ACHN (cell line): ENCODE data around the gene NCSTN.
A peak's percentile ranks its signal among the peaks of the same experiment; 100 is the strongest.

Experiments
- DNase-seq: peaks from one replicate; pipeline ENCODE4 v3.0.0-alpha.2; 2015
- in situ Hi-C: cut with HindIII; loops from 2 replicates; pipeline ENCODE4 v1.10.0; 2017; ENCODE audit warnings: low sequenced_read_pairs, low pct_ligation_motif_present, low pct_unique_long_range_greater_than_20kb

The NCSTN gene

GRCh38 chr1:160342953-160343869 lies at the start of gene NCSTN, which contains the start of gene COPA:
NCSTN (plus strand) TSS chr1:160343383; CDS start chr1:160343397, 14 bp downstream.
COPA (minus strand) TSS chr1:160343250; CDS start chr1:160343170, 80 bp downstream.
- peak; percentile 97 for DNase-seq
- in situ Hi-C loops = no loop called here

- DNase-seq = no peak
- in situ Hi-C loops = no loop called here
Measured at GRCh38 chr1:160296036-160296435, 47.1 kb upstream of the NCSTN start.

- in situ Hi-C loops = no loop called here
Measured at GRCh38 chr1:160300173-160300572, 43.0 kb upstream of the NCSTN start.

GRCh38 chr1:160307118-160307791 lies 35.9 kb upstream of the NCSTN start:
- in situ Hi-C loops = no loop called here
- DNase-seq = no peak

More at GRCh38 chr1:160300173-160300572, 43.0 kb upstream of the NCSTN start:
- DNase-seq = no peak

- no peak for DNase-seq
- in situ Hi-C loops = no loop called here
Measured at GRCh38 chr1:160308451-160309184, 34.6 kb upstream of the NCSTN start.

- in situ Hi-C loops = no loop called here
- no peak for DNase-seq
Measured at GRCh38 chr1:160309185-160309557, 34.0 kb upstream of the NCSTN start.

GRCh38 chr1:160309571-160309970 lies 33.6 kb upstream of the NCSTN start:
- no peak for DNase-seq
- in situ Hi-C loops = no loop called here

- DNase-seq = no peak
- in situ Hi-C loops = no loop called here
Measured at GRCh38 chr1:160315359-160315758, 27.8 kb upstream of the NCSTN start.

- no peak for DNase-seq
- in situ Hi-C loops = no loop called here
Measured at GRCh38 chr1:160322831-160323230, 20.4 kb upstream of the NCSTN start.

GRCh38 chr1:160325252-160325651 lies 17.9 kb upstream of the NCSTN start:
- DNase-seq = no peak
- in situ Hi-C loops = no loop called here

- no peak for DNase-seq
- in situ Hi-C loops = no loop called here
Measured at GRCh38 chr1:160326418-160326817, 16.8 kb upstream of the NCSTN start.

- DNase-seq = no peak
- in situ Hi-C loops = no loop called here
Measured at GRCh38 chr1:160328184-160328583, 15.0 kb upstream of the NCSTN start.

- in situ Hi-C loops = no loop called here
- DNase-seq = no peak
Measured at GRCh38 chr1:160330119-160330518, 13.1 kb upstream of the NCSTN start.

- DNase-seq = no peak
- in situ Hi-C loops = no loop called here
Measured at GRCh38 chr1:160332516-160332915, 10.7 kb upstream of the NCSTN start.

- in situ Hi-C loops = no loop called here
- DNase-seq = no peak
Measured at GRCh38 chr1:160338580-160338979, 4.6 kb upstream of the NCSTN start.

GRCh38 chr1:160340146-160340545 lies 3.0 kb upstream of the NCSTN start:
- in situ Hi-C loops = no loop called here

GRCh38 chr1:160340866-160341265 lies 2.3 kb upstream of the NCSTN start:
- in situ Hi-C loops = no loop called here
- no peak for DNase-seq

More at GRCh38 chr1:160340146-160340545, 3.0 kb upstream of the NCSTN start:
- DNase-seq = no peak

- in situ Hi-C loops = no loop called here
Measured at GRCh38 chr1:160342526-160342925, 657 bp upstream of the NCSTN start.

GRCh38 chr1:160344241-160344640 lies 1.1 kb downstream of the NCSTN start:
- in situ Hi-C loops = no loop called here
- no peak for DNase-seq

More at GRCh38 chr1:160342526-160342925, 657 bp upstream of the NCSTN start:
- DNase-seq = peak; percentile 26
